Cortex of kidney (tissue), 1 donor: ENCODE results near the gene CFAP54.
"Not testable (repeated sequence)": the region's sequence is repeated elsewhere in the genome, so short reads cannot be mapped to it uniquely, and the experiment has no call there.

ENCODE experiments used
- DNase-seq: peaks from one replicate; lab custom pipeline; 2025; lab: John Stamatoyannopoulos, UW

CFAP54 gene

GRCh38 chr12:96635844-96636243 lies 146.5 kb downstream of the CFAP54 start:
- DNase-seq: no peak

- no peak for DNase-seq
These were observed 147.5 kb downstream of the CFAP54 start for GRCh38 chr12:96636895-96637294.

GRCh38 chr12:96648923-96649322 lies 159.5 kb downstream of the CFAP54 start:
- no peak for DNase-seq

GRCh38 chr12:96652870-96653269 lies 163.5 kb downstream of the CFAP54 start:
- no peak for DNase-seq

GRCh38 chr12:96658075-96658474 lies 168.7 kb downstream of the CFAP54 start:
- no peak for DNase-seq

- no peak for DNase-seq
These were observed 180.4 kb downstream of the CFAP54 start for GRCh38 chr12:96669786-96670185.

- DNase-seq: no peak
These were observed 181.0 kb downstream of the CFAP54 start for GRCh38 chr12:96670334-96670899.

- DNase-seq: not testable (repeated sequence)
These were observed 186.1 kb downstream of the CFAP54 start for GRCh38 chr12:96675519-96675918.

- no peak for DNase-seq
These were observed 188.0 kb downstream of the CFAP54 start for GRCh38 chr12:96677363-96677762.

GRCh38 chr12:96687719-96688118 lies 198.3 kb downstream of the CFAP54 start:
- DNase-seq: no peak

GRCh38 chr12:96698521-96698920 lies 209.1 kb downstream of the CFAP54 start:
- no peak for DNase-seq

- DNase-seq: no peak
These were observed 209.6 kb downstream of the CFAP54 start for GRCh38 chr12:96698965-96699364.

- no peak for DNase-seq
These were observed 212.5 kb downstream of the CFAP54 start for GRCh38 chr12:96701856-96702255.

- DNase-seq: no peak
These were observed 220.9 kb downstream of the CFAP54 start for GRCh38 chr12:96710127-96710745.

- DNase-seq: no peak
These were observed 222.0 kb downstream of the CFAP54 start for GRCh38 chr12:96711364-96711763.

GRCh38 chr12:96714199-96714598 lies 224.8 kb downstream of the CFAP54 start:
- DNase-seq: no peak

GRCh38 chr12:96719660-96720362 lies 230.4 kb downstream of the CFAP54 start:
- no peak for DNase-seq

GRCh38 chr12:96720363-96720705 lies 231.0 kb downstream of the CFAP54 start:
- DNase-seq: no peak

- not testable (repeated sequence) for DNase-seq
These were observed 240.1 kb downstream of the CFAP54 start for GRCh38 chr12:96729466-96729865.

GRCh38 chr12:96729886-96730285 lies 240.5 kb downstream of the CFAP54 start:
- no peak for DNase-seq

- no peak for DNase-seq
These were observed 254.2 kb downstream of the CFAP54 start for GRCh38 chr12:96743606-96744005.

- no peak for DNase-seq
These were observed 260.6 kb downstream of the CFAP54 start for GRCh38 chr12:96749999-96750398.

GRCh38 chr12:96751626-96752025 lies 262.2 kb downstream of the CFAP54 start:
- DNase-seq: no peak

- DNase-seq: no peak
These were observed 262.8 kb downstream of the CFAP54 start for GRCh38 chr12:96752211-96752610.
